Measurements from ENCODE around the gene PSMD6.

The PSMD6 gene

GRCh38 chr3:63966007-63966406, 57.3 kb downstream of the PSMD6 start:
- Histone ChIP-seq H3K36me3 (ENCODE audit: insufficient read depth, insufficient read length, low read length) (no peaks in the 10 kb centered on the region), H3K9ac (ENCODE audit: insufficient read length, low read depth) (no peak overlapping the region), H3K9me3 (ENCODE audit: insufficient read depth, low read length) (no peaks in the 10 kb centered on the region), H3K27me3 (ENCODE audit: insufficient read depth, insufficient read length) (no peaks in the 10 kb centered on the region), H3K4me3 (ENCODE audit: insufficient read length, low read depth) (no peak overlapping the region), H3K4me1 (ENCODE audit: insufficient read depth, insufficient read length) (peaks cover 4% of the 10 kb centered on the region)
- DNase-seq (ENCODE audit: low read depth, low spot score), result no peak
- TF ChIP-seq SUZ12 (IDR thresholded peaks at IDR 0.05; ENCODE audit: extremely low read depth, insufficient read depth, insufficient read length) (no peak), ZNF274 (IDR thresholded peaks at IDR 0.05; ENCODE audit: low read depth, low read length) (no peak), YY1 (IDR thresholded peaks at IDR 0.05; ENCODE audit: insufficient read depth, insufficient read length) (no peak)

GRCh38 chr3:63964681-63965485, 58.4 kb downstream of the PSMD6 start:
- Histone ChIP-seq H3K9me3 (ENCODE audit: insufficient read depth, low read length) (no peaks in the 10 kb centered on the region), H3K27me3 (ENCODE audit: insufficient read depth, insufficient read length) (no peaks in the 10 kb centered on the region), H3K4me1 (ENCODE audit: insufficient read depth, insufficient read length) (peaks cover 8% of the 10 kb centered on the region), H3K4me3 (ENCODE audit: insufficient read length, low read depth) (no peak overlapping the region), H3K9ac (ENCODE audit: insufficient read length, low read depth) (no peak overlapping the region), H3K36me3 (ENCODE audit: insufficient read depth, insufficient read length, low read length) (no peaks in the 10 kb centered on the region)
- no peak for TF ChIP-seq SUZ12 (IDR thresholded peaks at IDR 0.05; ENCODE audit: extremely low read depth, insufficient read depth, insufficient read length)
- no peak for TF ChIP-seq YY1 (IDR thresholded peaks at IDR 0.05; ENCODE audit: insufficient read depth, insufficient read length)
- no peak for TF ChIP-seq ZNF274 (IDR thresholded peaks at IDR 0.05; ENCODE audit: low read depth, low read length)
- DNase-seq (ENCODE audit: low read depth, low spot score), result no peak

GRCh38 chr3:63963496-63963895, 59.8 kb downstream of the PSMD6 start:
- TF ChIP-seq YY1 (IDR thresholded peaks at IDR 0.05; ENCODE audit: insufficient read depth, insufficient read length) (no peak), SUZ12 (IDR thresholded peaks at IDR 0.05; ENCODE audit: extremely low read depth, insufficient read depth, insufficient read length) (no peak), ZNF274 (IDR thresholded peaks at IDR 0.05; ENCODE audit: low read depth, low read length) (no peak)
- Histone ChIP-seq H3K36me3 (ENCODE audit: insufficient read depth, insufficient read length, low read length) (no peaks in the 10 kb centered on the region), H3K4me3 (ENCODE audit: insufficient read length, low read depth) (no peak overlapping the region), H3K9ac (ENCODE audit: insufficient read length, low read depth) (no peak overlapping the region), H3K4me1 (ENCODE audit: insufficient read depth, insufficient read length) (peaks cover 8% of the 10 kb centered on the region), H3K27me3 (ENCODE audit: insufficient read depth, insufficient read length) (no peaks in the 10 kb centered on the region), H3K9me3 (ENCODE audit: insufficient read depth, low read length) (no peaks in the 10 kb centered on the region)
- no peak for DNase-seq (ENCODE audit: low read depth, low spot score)

- no peak for TF ChIP-seq SUZ12 (IDR thresholded peaks at IDR 0.05; ENCODE audit: extremely low read depth, insufficient read depth, insufficient read length)
- TF ChIP-seq ZNF274 (IDR thresholded peaks at IDR 0.05; ENCODE audit: low read depth, low read length), result no peak
- no peak for TF ChIP-seq YY1 (IDR thresholded peaks at IDR 0.05; ENCODE audit: insufficient read depth, insufficient read length)
- no peak for DNase-seq (ENCODE audit: low read depth, low spot score)
- H3K4me3 ChIP-seq (ENCODE audit: insufficient read length, low read depth), result no peak overlapping the region
- H3K36me3 ChIP-seq (ENCODE audit: insufficient read depth, insufficient read length, low read length), result no peaks in the 10 kb centered on the region
- peaks cover 3% of the 10 kb centered on the region for H3K4me1 ChIP-seq (ENCODE audit: insufficient read depth, insufficient read length)
- no peaks in the 10 kb centered on the region for H3K27me3 ChIP-seq (ENCODE audit: insufficient read depth, insufficient read length)
- H3K9ac ChIP-seq (ENCODE audit: insufficient read length, low read depth), result no peak overlapping the region
- no peaks in the 10 kb centered on the region for H3K9me3 ChIP-seq (ENCODE audit: insufficient read depth, low read length)
Observed at GRCh38 chr3:63961891-63962290, 61.4 kb downstream of the PSMD6 start.

All from NT2/D1 (cell line).